MCF 10A (cell line): Measurements from ENCODE around the gene RAB28. TPM values are rescaled to one million over a fixed set of nuclear protein-coding genes. Genes with fewer than 3 reads are reported as not detected.

Experiments
- BruUV-seq: library from RNA; stranded (reverse); fragments of 400-500 nt; replicated peaks from 2 replicates; lab custom pipeline; 2021; lab: Mats Ljungman, UMichigan
- CTCF ChIA-PET: fragments of 300-600 bp; sonication (Branson Sonifier 250); formaldehyde crosslinking; extraction: SDS; loops from one replicate; lab custom pipeline; 2021; ENCODE audit warnings: antibody characterized with exemption, inconsistent platforms; lab: Yijun Ruan, JAX
- POLR2A ChIA-PET: fragments of 300-600, 350-650 bp; sonication (Branson Sonifier 250); formaldehyde crosslinking; extraction: SDS; loops from one replicate; lab custom pipeline; 2020; ENCODE audit warnings: antibody characterized with exemption, inconsistent platforms; lab: Yijun Ruan, JAX
- DNase-seq: peaks from one replicate; pipeline ENCODE4 v3.0.0-alpha.2; 2018; ENCODE audit not compliant: unreplicated experiment
- H3K27ac Mint-ChIP-seq: one replicate; pipeline ENCODE4 v1.8.0; 2022; ENCODE audit warnings: mild to moderate bottlenecking, low read depth, mixed read lengths; ENCODE audit not compliant: unreplicated experiment
- H3K27me3 Mint-ChIP-seq: one replicate; pipeline ENCODE4 v1.8.0; 2022; ENCODE audit warnings: mixed read lengths; ENCODE audit not compliant: insufficient read depth, unreplicated experiment
- H3K36me3 Mint-ChIP-seq: one replicate; pipeline ENCODE4 v1.8.0; 2022; ENCODE audit warnings: mild to moderate bottlenecking, moderate library complexity, mixed read lengths; ENCODE audit not compliant: insufficient read depth, unreplicated experiment
- H3K4me1 Mint-ChIP-seq: one replicate; pipeline ENCODE4 v1.8.0; 2022; ENCODE audit warnings: mixed read lengths; ENCODE audit not compliant: insufficient read depth, unreplicated experiment
- H3K4me3 Mint-ChIP-seq: one replicate; pipeline ENCODE4 v1.8.0; 2022; ENCODE audit warnings: mild to moderate bottlenecking, moderate library complexity, mixed read lengths; ENCODE audit not compliant: unreplicated experiment
- H3K9me3 Mint-ChIP-seq: one replicate; pipeline ENCODE4 v1.8.0; 2022; ENCODE audit warnings: mixed read lengths; ENCODE audit not compliant: unreplicated experiment
- intact Hi-C: fragments of 100-400 bp; cut with micrococcal nuclease; formaldehyde crosslinking; loops from 2 replicates; pipeline ENCODE4 v1.14.1; 2022
- total RNA-seq: library from RNA; stranded (reverse); gene quantifications from 2 replicates; pipeline ENCODE4 v1.2.3, GENCODE V29; 2022
- TF ChIP-seq, protein P1 (sequence below): fragments of 200-600 bp; IDR thresholded peaks from one replicate; pipeline ENCODE4 v1.8.0; 2022; ENCODE audit warnings: antibody characterized with exemption, mild to moderate bottlenecking; ENCODE audit not compliant: unreplicated experiment

RAB28 gene
- total RNA-seq, 1 experiment from 2014 or later: 15.9 TPM

DNA sequence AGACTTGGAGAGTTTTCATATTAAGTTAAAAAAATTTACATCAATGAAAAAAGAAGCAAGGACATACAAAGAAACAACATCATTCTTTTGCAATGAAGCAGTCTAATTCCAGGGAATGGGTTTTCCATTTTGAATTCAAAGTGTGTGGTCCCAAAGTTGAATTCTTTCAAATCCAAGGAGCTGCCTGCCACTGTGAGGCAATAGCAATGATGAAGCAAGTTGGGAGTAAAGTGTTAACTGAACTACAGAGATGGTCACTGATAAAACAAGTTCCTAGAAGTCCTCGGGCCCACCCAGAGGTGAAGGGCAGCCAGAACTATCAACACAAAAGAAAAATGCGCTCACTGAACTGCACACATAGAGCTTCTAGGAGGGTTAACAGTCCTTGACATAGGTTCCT is 115.9 kb downstream of the RAB28 start:
- H3K27ac Mint-ChIP-seq: no peak overlapping the region
- DNase-seq: no peak
- BruUV-seq: no TSS peak
- H3K4me3 Mint-ChIP-seq: no peak overlapping the region
- intact Hi-C loops: no loop called here
- peaks cover 9% of the 10 kb centered on the region for H3K4me1 Mint-ChIP-seq
- peaks cover 7% of the 10 kb centered on the region for H3K36me3 Mint-ChIP-seq
- H3K9me3 Mint-ChIP-seq: no peaks in the 10 kb centered on the region
- TF ChIP-seq, protein P1, sequence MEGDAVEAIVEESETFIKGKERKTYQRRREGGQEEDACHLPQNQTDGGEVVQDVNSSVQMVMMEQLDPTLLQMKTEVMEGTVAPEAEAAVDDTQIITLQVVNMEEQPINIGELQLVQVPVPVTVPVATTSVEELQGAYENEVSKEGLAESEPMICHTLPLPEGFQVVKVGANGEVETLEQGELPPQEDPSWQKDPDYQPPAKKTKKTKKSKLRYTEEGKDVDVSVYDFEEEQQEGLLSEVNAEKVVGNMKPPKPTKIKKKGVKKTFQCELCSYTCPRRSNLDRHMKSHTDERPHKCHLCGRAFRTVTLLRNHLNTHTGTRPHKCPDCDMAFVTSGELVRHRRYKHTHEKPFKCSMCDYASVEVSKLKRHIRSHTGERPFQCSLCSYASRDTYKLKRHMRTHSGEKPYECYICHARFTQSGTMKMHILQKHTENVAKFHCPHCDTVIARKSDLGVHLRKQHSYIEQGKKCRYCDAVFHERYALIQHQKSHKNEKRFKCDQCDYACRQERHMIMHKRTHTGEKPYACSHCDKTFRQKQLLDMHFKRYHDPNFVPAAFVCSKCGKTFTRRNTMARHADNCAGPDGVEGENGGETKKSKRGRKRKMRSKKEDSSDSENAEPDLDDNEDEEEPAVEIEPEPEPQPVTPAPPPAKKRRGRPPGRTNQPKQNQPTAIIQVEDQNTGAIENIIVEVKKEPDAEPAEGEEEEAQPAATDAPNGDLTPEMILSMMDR: no peak
- no peaks in the 10 kb centered on the region for H3K27me3 Mint-ChIP-seq
- ChIA-PET CTCF (no interaction called here), POLR2A (no interaction called here)

DNA sequence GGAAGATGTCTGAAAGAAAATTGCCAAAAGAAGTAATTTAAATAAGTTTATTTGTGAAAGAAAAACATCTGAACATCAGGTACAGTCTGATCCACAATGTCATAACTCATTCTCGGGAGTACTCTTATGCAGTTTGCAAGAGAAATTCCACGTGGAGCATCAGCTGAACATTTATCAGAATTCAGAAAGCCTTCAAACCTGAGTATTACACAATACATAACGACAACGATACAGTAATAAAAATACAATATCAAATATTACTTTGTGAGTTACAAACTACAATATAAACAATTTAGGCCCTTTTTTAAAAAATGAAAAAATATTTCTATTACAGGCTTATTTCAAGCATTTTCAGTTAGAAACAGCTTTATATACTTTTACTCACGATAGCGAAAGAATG is 116.4 kb downstream of the RAB28 start:
- DNase-seq: no peak
- TF ChIP-seq, protein P1: no peak
- Mint-ChIP-seq H3K27me3 (no peaks in the 10 kb centered on the region), H3K9me3 (no peaks in the 10 kb centered on the region), H3K36me3 (peaks cover 7% of the 10 kb centered on the region), H3K27ac (no peak overlapping the region), H3K4me3 (no peak overlapping the region), H3K4me1 (peaks cover 9% of the 10 kb centered on the region)
- no TSS peak for BruUV-seq
- intact Hi-C loops: no loop called here
- POLR2A ChIA-PET: no interaction called here
- CTCF ChIA-PET: interaction anchor here (1.7 kb wide), 1 partner anchor 13 kb away, joined by 6 read pairs; no protein-coding TSS in a partner anchor

DNA sequence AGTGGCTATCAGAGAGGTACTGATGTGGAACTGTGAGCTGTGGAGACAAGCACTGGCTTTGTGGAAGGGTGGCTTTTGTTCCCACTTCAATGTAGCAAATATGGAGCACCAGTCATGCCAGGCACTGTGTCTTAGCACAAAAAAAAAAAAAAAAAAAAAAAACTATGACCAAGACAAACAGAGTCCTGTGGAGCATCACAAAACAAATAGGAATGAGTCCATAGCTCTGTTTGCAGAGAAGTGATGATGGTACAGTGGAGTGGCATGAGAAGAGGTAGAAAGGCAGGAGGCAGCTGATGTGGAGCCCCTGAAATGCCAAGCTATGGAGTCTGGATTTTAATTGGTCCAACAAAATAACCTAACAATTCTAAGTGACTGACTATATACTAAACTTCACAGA is 116.9 kb downstream of the RAB28 start:
- Mint-ChIP-seq H3K36me3 (peaks cover 7% of the 10 kb centered on the region), H3K4me1 (peaks cover 9% of the 10 kb centered on the region), H3K9me3 (no peaks in the 10 kb centered on the region), H3K4me3 (no peak overlapping the region), H3K27me3 (no peaks in the 10 kb centered on the region), H3K27ac (no peak overlapping the region)
- no peak for DNase-seq
- TF ChIP-seq, protein P1: no peak
- BruUV-seq: no TSS peak
- ChIA-PET CTCF (interaction anchor here (0.6 to 1.7 kb wide), 2 partner anchors 13 to 121 kb away, joined by 3 to 6 read pairs; no protein-coding TSS in a partner anchor), POLR2A (no interaction called here)
- intact Hi-C loops: no loop called here

DNA sequence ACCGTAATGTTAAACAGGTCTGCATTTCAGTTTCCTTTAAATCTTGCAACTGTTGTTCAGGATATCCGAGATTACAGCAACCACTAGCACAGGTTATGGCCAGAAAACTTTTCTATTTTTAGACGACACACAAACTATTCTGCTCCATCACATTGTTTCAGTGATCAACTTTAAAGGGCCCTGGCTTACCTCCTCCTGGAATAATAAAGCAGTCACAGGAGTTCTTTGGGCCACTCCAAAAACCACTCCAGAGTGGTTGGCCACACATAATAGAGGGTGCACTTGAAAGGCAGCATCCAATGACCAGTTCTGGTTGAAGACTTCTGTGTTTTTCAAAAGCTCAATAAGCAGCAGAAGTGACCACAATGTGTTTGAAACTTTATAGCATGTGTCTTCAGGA is 118.9 kb downstream of the RAB28 start:
- Mint-ChIP-seq H3K4me3 (no peak overlapping the region), H3K36me3 (peaks cover 7% of the 10 kb centered on the region), H3K9me3 (no peaks in the 10 kb centered on the region), H3K27me3 (no peaks in the 10 kb centered on the region), H3K4me1 (peaks cover 9% of the 10 kb centered on the region), H3K27ac (no peak overlapping the region)
- DNase-seq: no peak
- ChIA-PET CTCF (no interaction called here), POLR2A (interaction anchor here (0.6 kb wide), 1 partner anchor 262 kb away, joined by 3 read pairs; the partner anchor contains the start of gene BOD1L1)
- BruUV-seq: no TSS peak
- intact Hi-C loops: no loop called here
- TF ChIP-seq, protein P1: no peak
